NCI-H82 treated with DMSO at 0.1 percent for 48 hours (cell line): Measurements from ENCODE around the gene ARF1.
A peak's percentile ranks its signal among the peaks of the same experiment; 100 is the strongest.
"Not testable (repeated sequence)": the region's sequence is repeated elsewhere in the genome, so short reads cannot be mapped to it uniquely, and the experiment has no call there.

ENCODE experiments used
- DNase-seq: peaks from one replicate; lab custom pipeline; 2025; ENCODE audit not compliant: unreplicated experiment; lab: John Stamatoyannopoulos, UW

ARF1 gene

GRCh38 chr1:228100822-228101613 lies 18.5 kb downstream of the ARF1 start:
- DNase-seq, result no peak

GRCh38 chr1:228101614-228101993 lies 19.1 kb downstream of the ARF1 start:
- no peak for DNase-seq

- DNase-seq, result no peak
Measured at GRCh38 chr1:228101994-228102790, 19.7 kb downstream of the ARF1 start.

GRCh38 chr1:228102791-228103620 lies 20.5 kb downstream of the ARF1 start, which contains the start of gene C1orf35:
TSS of gene C1orf35 (minus strand) at chr1:228103325. CDS start at chr1:228103227, 98 bp downstream.
- peak; percentile 85 for DNase-seq

GRCh38 chr1:228104526-228105269 lies 22.2 kb downstream of the ARF1 start:
- DNase-seq, result no peak

GRCh38 chr1:228105270-228105995 lies 22.9 kb downstream of the ARF1 start:
- no peak for DNase-seq

GRCh38 chr1:228105996-228106799 lies 23.7 kb downstream of the ARF1 start:
- DNase-seq, result no peak

- no peak for DNase-seq
Measured at GRCh38 chr1:228106800-228107054, 24.2 kb downstream of the ARF1 start.

GRCh38 chr1:228107636-228108035 lies 25.1 kb downstream of the ARF1 start:
- DNase-seq, result no peak

GRCh38 chr1:228108055-228108690 lies 25.7 kb downstream of the ARF1 start:
- DNase-seq, result no peak

GRCh38 chr1:228108742-228109072 lies 26.2 kb downstream of the ARF1 start:
- no peak for DNase-seq

GRCh38 chr1:228109073-228109961 lies 26.8 kb downstream of the ARF1 start, which contains the start of gene MRPL55:
TSS of gene MRPL55 (minus strand) at chr1:228109299. CDS start at chr1:228108260, 1,039 bp downstream.
- peak; percentile 87 for DNase-seq

- no peak for DNase-seq
Measured at GRCh38 chr1:228109962-228110488, 27.5 kb downstream of the ARF1 start.

- no peak for DNase-seq
Measured at GRCh38 chr1:228110556-228110955, 28.0 kb downstream of the ARF1 start.

- not testable (repeated sequence) for DNase-seq
Measured at GRCh38 chr1:228111315-228111714, 28.8 kb downstream of the ARF1 start.

- DNase-seq, result no peak
Measured at GRCh38 chr1:228112167-228112566, 29.7 kb downstream of the ARF1 start.

- DNase-seq, result no peak
Measured at GRCh38 chr1:228112617-228113016, 30.1 kb downstream of the ARF1 start.

- no peak for DNase-seq
Measured at GRCh38 chr1:228114827-228115226, 32.3 kb downstream of the ARF1 start.
